ENCODE measurements around the gene CHCHD5. TPM values are rescaled to one million over a fixed set of nuclear protein-coding genes. Genes with fewer than 3 reads are reported as not detected.

Gene CHCHD5
- total and polyA plus RNA-seq, 10 of the 15 experiments (the other 5 are each of a cell fraction or from before 2014, with no cell fraction given) = 16.4 to 118 (median 45.2) TPM

GRCh38 chr2:112636605-112637288 is 52.3 kb downstream of the CHCHD5 start (continued):
- no peak for TF ChIP-seq RELA (IDR thresholded peaks at IDR 0.05; ENCODE audit: borderline replicate concordance, partially characterized antibody)
- no peak for TF ChIP-seq FOXK2 (IDR thresholded peaks at IDR 0.05)
- TF ChIP-seq CREB1 (IDR thresholded peaks at IDR 0.05; ENCODE audit: low read depth) = no peak
- no peak for TF ChIP-seq NFXL1 (IDR thresholded peaks at IDR 0.05; ENCODE audit: borderline replicate concordance)
- no peak for TF ChIP-seq ETV6 (conservative IDR thresholded peaks at IDR 0.05 in 1 of 2, IDR thresholded peaks at IDR 0.05 in 1 of 2; ENCODE audit: borderline replicate concordance in 1 of 2, low read depth in 1 of 2)
- TF ChIP-seq POLR2A (IDR thresholded peaks at IDR 0.05; ENCODE audit: low read depth, low read length) = no peak
- TF ChIP-seq ZSCAN29 (IDR thresholded peaks at IDR 0.05) = no peak
- no peak for TF ChIP-seq ESRRA (IDR thresholded peaks at IDR 0.05; ENCODE audit: low read length)
- TF ChIP-seq ZNF207 (IDR thresholded peaks at IDR 0.05; ENCODE audit: borderline replicate concordance) = no peak
- peak; percentile 24; the same call in 1 of the 2 replicates for TF ChIP-seq NFIC (IDR thresholded peaks at IDR 0.05; ENCODE audit: low read depth, low read length)
- no peak for TF ChIP-seq E2F8 (IDR thresholded peaks at IDR 0.05; ENCODE audit: low read depth, partially characterized antibody)
- TF ChIP-seq RFX5 (IDR thresholded peaks at IDR 0.05; ENCODE audit: low read depth, low read length) = no peak
- TF ChIP-seq STAT1 (conservative IDR thresholded peaks at IDR 0.05) = no peak
- TF ChIP-seq, protein P1, sequence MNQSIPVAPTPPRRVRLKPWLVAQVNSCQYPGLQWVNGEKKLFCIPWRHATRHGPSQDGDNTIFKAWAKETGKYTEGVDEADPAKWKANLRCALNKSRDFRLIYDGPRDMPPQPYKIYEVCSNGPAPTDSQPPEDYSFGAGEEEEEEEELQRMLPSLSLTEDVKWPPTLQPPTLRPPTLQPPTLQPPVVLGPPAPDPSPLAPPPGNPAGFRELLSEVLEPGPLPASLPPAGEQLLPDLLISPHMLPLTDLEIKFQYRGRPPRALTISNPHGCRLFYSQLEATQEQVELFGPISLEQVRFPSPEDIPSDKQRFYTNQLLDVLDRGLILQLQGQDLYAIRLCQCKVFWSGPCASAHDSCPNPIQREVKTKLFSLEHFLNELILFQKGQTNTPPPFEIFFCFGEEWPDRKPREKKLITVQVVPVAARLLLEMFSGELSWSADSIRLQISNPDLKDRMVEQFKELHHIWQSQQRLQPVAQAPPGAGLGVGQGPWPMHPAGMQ (IDR thresholded peaks at IDR 0.05; ENCODE audit: borderline replicate concordance) = no peak
- no peak for TF ChIP-seq YY1 (IDR thresholded peaks at IDR 0.05; ENCODE audit: low read depth, low read length)
- no peak for TF ChIP-seq SMAD1 (IDR thresholded peaks at IDR 0.05; ENCODE audit: low read depth, partially characterized antibody)
- TF ChIP-seq NR2F1 (conservative IDR thresholded peaks at IDR 0.05) = peak; percentile 79
- TF ChIP-seq BRCA1 (IDR thresholded peaks at IDR 0.05; ENCODE audit: low read depth, low read length) = no peak
- TF ChIP-seq MXI1 (IDR thresholded peaks at IDR 0.05; ENCODE audit: low read depth, low read length) = 0 out of 2 replicates have a peak, but pooled peaks have one; percentile 37
- peak; percentile 75 for TF ChIP-seq MTA2 (IDR thresholded peaks at IDR 0.05; ENCODE audit: low read depth)
- no peak for TF ChIP-seq NR2C1 (IDR thresholded peaks at IDR 0.05)
- TF ChIP-seq NR2C2 (IDR thresholded peaks at IDR 0.05; ENCODE audit: borderline replicate concordance, control insufficient read depth, insufficient read length, low read depth) = no peak
- TF ChIP-seq ZZZ3 (IDR thresholded peaks at IDR 0.05; ENCODE audit: control insufficient read depth, insufficient read length, low read depth) = no peak
- no peak for TF ChIP-seq YBX1 (IDR thresholded peaks at IDR 0.05)
- TF ChIP-seq PAX8 (IDR thresholded peaks at IDR 0.05) = no peak
- no peak for TF ChIP-seq REST (IDR thresholded peaks at IDR 0.05; ENCODE audit: low read depth, low read length)
